ENCODE measurements around the gene SPNS1.

DNA sequence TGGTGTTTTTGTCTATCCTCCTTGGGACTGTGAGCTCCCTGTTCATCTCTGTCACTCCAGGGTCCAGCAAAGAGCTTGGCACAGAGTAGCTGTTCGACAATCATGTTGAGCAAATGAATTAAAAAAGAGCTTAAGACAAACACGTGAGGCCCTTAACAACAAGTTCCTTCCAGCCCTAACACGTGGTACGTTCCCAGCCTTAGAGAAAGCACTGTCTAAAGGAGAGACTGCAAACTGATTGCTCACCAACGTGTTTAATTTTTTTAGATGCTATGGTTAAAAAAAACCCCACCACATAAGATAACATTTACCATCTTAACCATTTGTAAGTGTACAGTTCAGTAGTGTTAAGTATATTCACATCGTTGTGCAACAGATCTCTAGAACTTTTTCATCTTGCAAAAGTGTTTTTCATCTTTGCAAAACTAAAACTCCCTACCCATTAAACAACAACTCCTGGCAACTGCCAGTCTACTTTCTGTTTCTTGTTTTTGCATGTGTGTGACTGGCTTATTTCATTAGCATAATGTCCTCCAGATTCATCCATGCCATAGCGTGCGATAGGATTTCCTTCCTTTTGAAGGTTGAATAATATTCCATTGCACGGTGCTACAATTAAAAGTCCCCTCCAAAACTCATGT, 38.5 kb downstream of the SPNS1 start:
- TF ChIP-seq, protein P1, sequence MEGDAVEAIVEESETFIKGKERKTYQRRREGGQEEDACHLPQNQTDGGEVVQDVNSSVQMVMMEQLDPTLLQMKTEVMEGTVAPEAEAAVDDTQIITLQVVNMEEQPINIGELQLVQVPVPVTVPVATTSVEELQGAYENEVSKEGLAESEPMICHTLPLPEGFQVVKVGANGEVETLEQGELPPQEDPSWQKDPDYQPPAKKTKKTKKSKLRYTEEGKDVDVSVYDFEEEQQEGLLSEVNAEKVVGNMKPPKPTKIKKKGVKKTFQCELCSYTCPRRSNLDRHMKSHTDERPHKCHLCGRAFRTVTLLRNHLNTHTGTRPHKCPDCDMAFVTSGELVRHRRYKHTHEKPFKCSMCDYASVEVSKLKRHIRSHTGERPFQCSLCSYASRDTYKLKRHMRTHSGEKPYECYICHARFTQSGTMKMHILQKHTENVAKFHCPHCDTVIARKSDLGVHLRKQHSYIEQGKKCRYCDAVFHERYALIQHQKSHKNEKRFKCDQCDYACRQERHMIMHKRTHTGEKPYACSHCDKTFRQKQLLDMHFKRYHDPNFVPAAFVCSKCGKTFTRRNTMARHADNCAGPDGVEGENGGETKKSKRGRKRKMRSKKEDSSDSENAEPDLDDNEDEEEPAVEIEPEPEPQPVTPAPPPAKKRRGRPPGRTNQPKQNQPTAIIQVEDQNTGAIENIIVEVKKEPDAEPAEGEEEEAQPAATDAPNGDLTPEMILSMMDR (IDR thresholded peaks at IDR 0.05) = no peak
- no peak for TF ChIP-seq EP300 (IDR thresholded peaks at IDR 0.05; ENCODE audit: low read depth)
